ENCODE data around the gene NHP2.

NHP2 gene

GRCh38 chr5:178147406-178147805 is 6.3 kb downstream of the NHP2 start:
- no peak for TF ChIP-seq CTCF (conservative IDR thresholded peaks at IDR 0.05; ENCODE audit: control insufficient read depth, insufficient read depth, low read depth, low read length)
- no peak for DNase-seq (ENCODE audit: low read depth)
- H3K4me3 ChIP-seq (ENCODE audit: control insufficient read depth, low read depth, low read length), result no peak overlapping the region

- TF ChIP-seq CTCF (conservative IDR thresholded peaks at IDR 0.05; ENCODE audit: control insufficient read depth, insufficient read depth, low read depth, low read length), result peak; percentile 67
- no peak overlapping the region for H3K4me3 ChIP-seq (ENCODE audit: control insufficient read depth, low read depth, low read length)
- DNase-seq (ENCODE audit: low read depth), result peak; percentile 43
These were observed 7.5 kb downstream of the NHP2 start for GRCh38 chr5:178145965-178146820.

GRCh38 chr5:178143901-178144300 is 9.8 kb downstream of the NHP2 start:
- no peak for TF ChIP-seq CTCF (conservative IDR thresholded peaks at IDR 0.05; ENCODE audit: control insufficient read depth, insufficient read depth, low read depth, low read length)
- no peak overlapping the region for H3K4me3 ChIP-seq (ENCODE audit: control insufficient read depth, low read depth, low read length)
- DNase-seq (ENCODE audit: low read depth), result no peak

GRCh38 chr5:178143246-178143645 is 10.4 kb downstream of the NHP2 start:
- DNase-seq (ENCODE audit: low read depth), result no peak
- no peak for TF ChIP-seq CTCF (conservative IDR thresholded peaks at IDR 0.05; ENCODE audit: control insufficient read depth, insufficient read depth, low read depth, low read length)
- H3K4me3 ChIP-seq (ENCODE audit: control insufficient read depth, low read depth, low read length), result no peak overlapping the region

DNA sequence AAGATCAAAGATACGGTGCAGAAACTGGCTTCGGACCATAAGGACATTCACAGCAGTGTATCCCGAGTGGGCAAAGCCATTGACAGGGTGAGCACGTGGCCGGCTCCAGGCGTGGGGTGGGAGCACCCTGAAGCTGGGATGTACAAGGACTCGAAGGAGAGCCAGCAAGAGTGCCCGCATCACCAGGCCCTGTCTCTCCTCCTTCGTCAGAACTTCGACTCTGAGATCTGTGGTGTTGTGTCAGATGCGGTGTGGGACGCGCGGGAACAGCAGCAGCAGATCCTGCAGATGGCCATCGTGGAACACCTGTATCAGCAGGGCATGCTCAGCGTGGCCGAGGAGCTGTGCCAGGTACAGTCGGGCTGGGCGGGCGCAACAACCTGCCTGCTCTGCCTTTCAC is 11.0 kb downstream of the NHP2 start:
- no peak for DNase-seq (ENCODE audit: low read depth)
- TF ChIP-seq CTCF (conservative IDR thresholded peaks at IDR 0.05; ENCODE audit: control insufficient read depth, insufficient read depth, low read depth, low read length), result no peak
- no peak overlapping the region for H3K4me3 ChIP-seq (ENCODE audit: control insufficient read depth, low read depth, low read length)

- no peak for DNase-seq (ENCODE audit: low read depth)
- TF ChIP-seq CTCF (conservative IDR thresholded peaks at IDR 0.05; ENCODE audit: control insufficient read depth, insufficient read depth, low read depth, low read length), result no peak
These were observed 12.1 kb downstream of the NHP2 start for GRCh38 chr5:178141550-178141949.

More at GRCh38 chr5:178141550-178141949, 12.1 kb downstream of the NHP2 start:
- H3K4me3 ChIP-seq (ENCODE audit: control insufficient read depth, low read depth, low read length), result no peak overlapping the region

All from fibroblast of mammary gland (primary cell).